ENCODE data around the gene C10orf90.

DNA sequence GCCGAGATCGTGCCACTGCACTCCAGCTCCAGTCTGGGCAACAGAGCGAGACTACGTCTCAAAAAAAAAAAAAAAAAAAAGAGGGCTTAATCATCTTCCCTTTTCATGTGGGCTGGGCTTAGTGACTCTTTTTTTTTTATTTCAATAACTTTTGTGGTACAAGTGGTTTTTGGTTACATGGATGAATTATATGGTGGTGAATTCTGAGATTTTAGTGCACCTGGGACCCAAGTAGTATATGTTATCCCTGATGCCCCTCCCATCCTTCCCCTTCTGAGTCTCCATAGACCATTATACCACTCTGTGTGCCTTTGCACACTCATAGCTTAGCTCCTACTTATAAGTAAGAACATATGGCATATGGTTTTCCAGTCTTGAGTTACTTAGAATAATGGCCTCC, 277.4 kb downstream of the C10orf90 start:
- TF ChIP-seq POLR2AphosphoS5 (IDR thresholded peaks at IDR 0.05) (no peak), CTCF (IDR thresholded peaks at IDR 0.05) (no peak), POLR2A (IDR thresholded peaks at IDR 0.05; ENCODE audit: low read depth) (no peak)
